HEK293T (cell line): Measurements from ENCODE around the gene PRSS53.

Experiments used
- ARNT ChIP-seq: fragments of 450-650 bp; IDR thresholded peaks from 2 replicates; pipeline ENCODE4 v1.6.1; 2017; ENCODE audit warnings: mild to moderate bottlenecking
- FOXA1 ChIP-seq: fragments of 450-650 bp; IDR thresholded peaks from 2 replicates; pipeline ENCODE4 v1.6.1; 2016; ENCODE audit warnings: mild to moderate bottlenecking
- FOXM1 ChIP-seq: fragments of 450-650 bp; IDR thresholded peaks from 2 replicates; pipeline ENCODE4 v1.6.1; 2017; ENCODE audit warnings: mild to moderate bottlenecking, borderline replicate concordance
- NFRKB ChIP-seq: fragments of 450-650 bp; IDR thresholded peaks from 2 replicates; pipeline ENCODE4 v1.6.1; 2016; ENCODE audit warnings: mild to moderate bottlenecking, moderate library complexity
- SP1 ChIP-seq: fragments of 450-650 bp; IDR thresholded peaks from 2 replicates; pipeline ENCODE4 v1.6.1; 2017
- SUZ12 ChIP-seq: fragments of 450-650 bp; IDR thresholded peaks from 2 replicates; pipeline ENCODE4 v1.6.1; 2016; ENCODE audit warnings: mild to moderate bottlenecking
- TARDBP ChIP-seq: fragments of 450-650 bp; IDR thresholded peaks from 2 replicates; pipeline ENCODE4 v1.6.1; 2016

DNA sequence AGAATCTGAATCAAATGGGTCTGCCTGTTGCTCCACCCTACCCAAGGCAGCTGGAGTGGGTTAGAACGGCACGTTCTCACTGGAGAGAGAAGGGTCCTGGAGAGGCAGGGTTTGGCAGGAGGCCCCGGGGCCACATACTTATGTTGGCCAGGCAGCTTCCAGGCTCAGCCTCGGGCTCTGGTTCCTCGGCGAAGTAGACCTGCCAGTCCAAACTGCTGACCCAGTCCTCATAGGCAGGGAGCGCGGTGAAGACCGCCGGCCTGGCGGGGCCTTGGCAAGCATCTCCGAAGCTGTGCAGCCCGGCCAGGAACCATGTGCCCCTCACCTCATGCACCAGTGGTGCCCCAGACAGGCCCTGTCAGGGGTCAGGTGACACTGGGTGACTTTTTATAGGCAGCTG is 4.8 kb downstream of the PRSS53 start:
- TF ChIP-seq FOXA1 (no peak), FOXM1 (no peak), TARDBP (no peak), ARNT (no peak), NFRKB (no peak), SUZ12 (no peak), SP1 (no peak)
